Sigmoid colon (tissue), 3 donors: ENCODE measurements around the gene SZT2.

Source experiments
- CTCF ChIP-seq, 4 experiments: fragments of 450-650 bp in 3 of 4; fragments of 200-600 bp in 1 of 4; IDR thresholded peaks; one replicate each; pipeline ENCODE4 v1.5.1; 2016 to 2019; ENCODE audit warnings: antibody characterized with exemption in 4 of 4, mild to moderate bottlenecking in 3 of 4, moderate library complexity in 2 of 4
- POLR2A ChIP-seq, 2 donors: fragments of 450-650 bp; IDR thresholded peaks; one replicate each; pipeline ENCODE4 v1.6.1; 2016; ENCODE audit warnings: antibody characterized with exemption in 2 of 2, mild to moderate bottlenecking in 2 of 2, moderate library complexity in 2 of 2

GRCh38 chr1:43432907-43433306 is 43.2 kb downstream of the SZT2 start:
- no peak for TF ChIP-seq CTCF (IDR thresholded peaks at IDR 0.05)
- no peak for TF ChIP-seq POLR2A (IDR thresholded peaks at IDR 0.05)
